22Rv1 (cell line): Measurements from ENCODE around the gene GNLY.

Source experiments
- CTCF ChIP-seq: fragments of 450-650 bp; IDR thresholded peaks from 2 replicates; pipeline ENCODE4 v1.5.1; 2017; ENCODE audit warnings: mild to moderate bottlenecking
- ZFX ChIP-seq: fragments of 450-650 bp; IDR thresholded peaks from 2 replicates; pipeline ENCODE4 v1.6.1; 2017; ENCODE audit warnings: antibody characterized with exemption, borderline replicate concordance

GRCh38 chr2:85712336-85712735, 18.2 kb downstream of the GNLY start:
- TF ChIP-seq CTCF (no peak), ZFX (no peak)
